ENCODE results near the gene KLLN. TPM values are rescaled to one million over a fixed set of nuclear protein-coding genes. Genes with fewer than 3 reads are reported as not detected.

The KLLN gene
- total and polyA plus RNA-seq, 2 of the 13 experiments (the other 11 are each of a cell fraction or from before 2014, with no cell fraction given) = 0.08 to 0.44 TPM

DNA sequence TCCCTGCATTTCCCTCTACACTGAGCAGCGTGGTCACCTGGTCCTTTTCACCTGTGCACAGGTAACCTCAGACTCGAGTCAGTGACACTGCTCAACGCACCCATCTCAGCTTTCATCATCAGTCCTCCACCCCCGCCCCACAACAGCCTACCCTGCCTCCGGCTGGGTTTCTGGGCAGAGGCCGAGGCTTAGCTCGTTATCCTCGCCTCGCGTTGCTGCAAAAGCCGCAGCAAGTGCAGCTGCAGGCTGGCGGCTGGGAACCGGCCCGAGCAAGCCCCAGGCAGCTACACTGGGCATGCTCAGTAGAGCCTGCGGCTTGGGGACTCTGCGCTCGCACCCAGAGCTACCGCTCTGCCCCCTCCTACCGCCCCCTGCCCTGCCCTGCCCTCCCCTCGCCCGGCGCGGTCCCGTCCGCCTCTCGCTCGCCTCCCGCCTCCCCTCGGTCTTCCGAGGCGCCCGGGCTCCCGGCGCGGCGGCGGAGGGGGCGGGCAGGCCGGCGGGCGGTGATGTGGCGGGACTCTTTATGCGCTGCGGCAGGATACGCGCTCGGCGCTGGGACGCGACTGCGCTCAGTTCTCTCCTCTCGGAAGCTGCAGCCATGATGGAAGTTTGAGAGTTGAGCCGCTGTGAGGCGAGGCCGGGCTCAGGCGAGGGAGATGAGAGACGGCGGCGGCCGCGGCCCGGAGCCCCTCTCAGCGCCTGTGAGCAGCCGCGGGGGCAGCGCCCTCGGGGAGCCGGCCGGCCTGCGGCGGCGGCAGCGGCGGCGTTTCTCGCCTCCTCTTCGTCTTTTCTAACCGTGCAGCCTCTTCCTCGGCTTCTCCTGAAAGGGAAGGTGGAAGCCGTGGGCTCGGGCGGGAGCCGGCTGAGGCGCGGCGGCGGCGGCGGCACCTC, at the start of gene KLLN, which contains the start of gene PTEN (continued):
- TF ChIP-seq, protein P1, sequence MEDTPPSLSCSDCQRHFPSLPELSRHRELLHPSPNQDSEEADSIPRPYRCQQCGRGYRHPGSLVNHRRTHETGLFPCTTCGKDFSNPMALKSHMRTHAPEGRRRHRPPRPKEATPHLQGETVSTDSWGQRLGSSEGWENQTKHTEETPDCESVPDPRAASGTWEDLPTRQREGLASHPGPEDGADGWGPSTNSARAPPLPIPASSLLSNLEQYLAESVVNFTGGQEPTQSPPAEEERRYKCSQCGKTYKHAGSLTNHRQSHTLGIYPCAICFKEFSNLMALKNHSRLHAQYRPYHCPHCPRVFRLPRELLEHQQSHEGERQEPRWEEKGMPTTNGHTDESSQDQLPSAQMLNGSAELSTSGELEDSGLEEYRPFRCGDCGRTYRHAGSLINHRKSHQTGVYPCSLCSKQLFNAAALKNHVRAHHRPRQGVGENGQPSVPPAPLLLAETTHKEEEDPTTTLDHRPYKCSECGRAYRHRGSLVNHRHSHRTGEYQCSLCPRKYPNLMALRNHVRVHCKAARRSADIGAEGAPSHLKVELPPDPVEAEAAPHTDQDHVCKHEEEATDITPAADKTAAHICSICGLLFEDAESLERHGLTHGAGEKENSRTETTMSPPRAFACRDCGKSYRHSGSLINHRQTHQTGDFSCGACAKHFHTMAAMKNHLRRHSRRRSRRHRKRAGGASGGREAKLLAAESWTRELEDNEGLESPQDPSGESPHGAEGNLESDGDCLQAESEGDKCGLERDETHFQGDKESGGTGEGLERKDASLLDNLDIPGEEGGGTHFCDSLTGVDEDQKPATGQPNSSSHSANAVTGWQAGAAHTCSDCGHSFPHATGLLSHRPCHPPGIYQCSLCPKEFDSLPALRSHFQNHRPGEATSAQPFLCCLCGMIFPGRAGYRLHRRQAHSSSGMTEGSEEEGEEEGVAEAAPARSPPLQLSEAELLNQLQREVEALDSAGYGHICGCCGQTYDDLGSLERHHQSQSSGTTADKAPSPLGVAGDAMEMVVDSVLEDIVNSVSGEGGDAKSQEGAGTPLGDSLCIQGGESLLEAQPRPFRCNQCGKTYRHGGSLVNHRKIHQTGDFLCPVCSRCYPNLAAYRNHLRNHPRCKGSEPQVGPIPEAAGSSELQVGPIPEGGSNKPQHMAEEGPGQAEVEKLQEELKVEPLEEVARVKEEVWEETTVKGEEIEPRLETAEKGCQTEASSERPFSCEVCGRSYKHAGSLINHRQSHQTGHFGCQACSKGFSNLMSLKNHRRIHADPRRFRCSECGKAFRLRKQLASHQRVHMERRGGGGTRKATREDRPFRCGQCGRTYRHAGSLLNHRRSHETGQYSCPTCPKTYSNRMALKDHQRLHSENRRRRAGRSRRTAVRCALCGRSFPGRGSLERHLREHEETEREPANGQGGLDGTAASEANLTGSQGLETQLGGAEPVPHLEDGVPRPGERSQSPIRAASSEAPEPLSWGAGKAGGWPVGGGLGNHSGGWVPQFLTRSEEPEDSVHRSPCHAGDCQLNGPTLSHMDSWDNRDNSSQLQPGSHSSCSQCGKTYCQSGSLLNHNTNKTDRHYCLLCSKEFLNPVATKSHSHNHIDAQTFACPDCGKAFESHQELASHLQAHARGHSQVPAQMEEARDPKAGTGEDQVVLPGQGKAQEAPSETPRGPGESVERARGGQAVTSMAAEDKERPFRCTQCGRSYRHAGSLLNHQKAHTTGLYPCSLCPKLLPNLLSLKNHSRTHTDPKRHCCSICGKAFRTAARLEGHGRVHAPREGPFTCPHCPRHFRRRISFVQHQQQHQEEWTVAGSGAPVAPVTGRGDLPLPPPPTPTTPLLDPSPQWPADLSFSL (CRISPR knock-in tag; IDR thresholded peaks at IDR 0.05) = no peak
- TF ChIP-seq, protein P2, sequence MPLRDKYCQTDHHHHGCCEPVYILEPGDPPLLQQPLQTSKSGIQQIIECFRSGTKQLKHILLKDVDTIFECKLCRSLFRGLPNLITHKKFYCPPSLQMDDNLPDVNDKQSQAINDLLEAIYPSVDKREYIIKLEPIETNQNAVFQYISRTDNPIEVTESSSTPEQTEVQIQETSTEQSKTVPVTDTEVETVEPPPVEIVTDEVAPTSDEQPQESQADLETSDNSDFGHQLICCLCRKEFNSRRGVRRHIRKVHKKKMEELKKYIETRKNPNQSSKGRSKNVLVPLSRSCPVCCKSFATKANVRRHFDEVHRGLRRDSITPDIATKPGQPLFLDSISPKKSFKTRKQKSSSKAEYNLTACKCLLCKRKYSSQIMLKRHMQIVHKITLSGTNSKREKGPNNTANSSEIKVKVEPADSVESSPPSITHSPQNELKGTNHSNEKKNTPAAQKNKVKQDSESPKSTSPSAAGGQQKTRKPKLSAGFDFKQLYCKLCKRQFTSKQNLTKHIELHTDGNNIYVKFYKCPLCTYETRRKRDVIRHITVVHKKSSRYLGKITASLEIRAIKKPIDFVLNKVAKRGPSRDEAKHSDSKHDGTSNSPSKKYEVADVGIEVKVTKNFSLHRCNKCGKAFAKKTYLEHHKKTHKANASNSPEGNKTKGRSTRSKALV (CRISPR knock-in tag; IDR thresholded peaks at IDR 0.05) = no peak
- TF ChIP-seq, protein P3, sequence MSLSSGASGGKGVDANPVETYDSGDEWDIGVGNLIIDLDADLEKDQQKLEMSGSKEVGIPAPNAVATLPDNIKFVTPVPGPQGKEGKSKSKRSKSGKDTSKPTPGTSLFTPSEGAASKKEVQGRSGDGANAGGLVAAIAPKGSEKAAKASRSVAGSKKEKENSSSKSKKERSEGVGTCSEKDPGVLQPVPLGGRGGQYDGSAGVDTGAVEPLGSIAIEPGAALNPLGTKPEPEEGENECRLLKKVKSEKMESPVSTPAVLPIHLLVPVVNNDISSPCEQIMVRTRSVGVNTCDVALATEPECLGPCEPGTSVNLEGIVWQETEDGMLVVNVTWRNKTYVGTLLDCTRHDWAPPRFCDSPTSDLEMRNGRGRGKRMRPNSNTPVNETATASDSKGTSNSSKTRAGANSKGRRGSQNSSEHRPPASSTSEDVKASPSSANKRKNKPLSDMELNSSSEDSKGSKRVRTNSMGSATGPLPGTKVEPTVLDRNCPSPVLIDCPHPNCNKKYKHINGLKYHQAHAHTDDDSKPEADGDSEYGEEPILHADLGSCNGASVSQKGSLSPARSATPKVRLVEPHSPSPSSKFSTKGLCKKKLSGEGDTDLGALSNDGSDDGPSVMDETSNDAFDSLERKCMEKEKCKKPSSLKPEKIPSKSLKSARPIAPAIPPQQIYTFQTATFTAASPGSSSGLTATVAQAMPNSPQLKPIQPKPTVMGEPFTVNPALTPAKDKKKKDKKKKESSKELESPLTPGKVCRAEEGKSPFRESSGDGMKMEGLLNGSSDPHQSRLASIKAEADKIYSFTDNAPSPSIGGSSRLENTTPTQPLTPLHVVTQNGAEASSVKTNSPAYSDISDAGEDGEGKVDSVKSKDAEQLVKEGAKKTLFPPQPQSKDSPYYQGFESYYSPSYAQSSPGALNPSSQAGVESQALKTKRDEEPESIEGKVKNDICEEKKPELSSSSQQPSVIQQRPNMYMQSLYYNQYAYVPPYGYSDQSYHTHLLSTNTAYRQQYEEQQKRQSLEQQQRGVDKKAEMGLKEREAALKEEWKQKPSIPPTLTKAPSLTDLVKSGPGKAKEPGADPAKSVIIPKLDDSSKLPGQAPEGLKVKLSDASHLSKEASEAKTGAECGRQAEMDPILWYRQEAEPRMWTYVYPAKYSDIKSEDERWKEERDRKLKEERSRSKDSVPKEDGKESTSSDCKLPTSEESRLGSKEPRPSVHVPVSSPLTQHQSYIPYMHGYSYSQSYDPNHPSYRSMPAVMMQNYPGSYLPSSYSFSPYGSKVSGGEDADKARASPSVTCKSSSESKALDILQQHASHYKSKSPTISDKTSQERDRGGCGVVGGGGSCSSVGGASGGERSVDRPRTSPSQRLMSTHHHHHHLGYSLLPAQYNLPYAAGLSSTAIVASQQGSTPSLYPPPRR (CRISPR knock-in tag; IDR thresholded peaks at IDR 0.05; ENCODE audit: borderline replicate concordance) = peak; percentile 46; the same call in 1 of the 2 replicates
- no peak for TF ChIP-seq RCOR2 (CRISPR knock-in tag; IDR thresholded peaks at IDR 0.05)
- TF ChIP-seq SPEN (CRISPR knock-in tag; IDR thresholded peaks at IDR 0.05; ENCODE audit: low read depth) = peak; percentile 93
- 0 out of 2 replicates have a peak, but pooled peaks have one; percentile 21 for TF ChIP-seq ZBTB42 (CRISPR knock-in tag; IDR thresholded peaks at IDR 0.05)
- no peak for TF ChIP-seq ZNF598 (CRISPR knock-in tag; IDR thresholded peaks at IDR 0.05; ENCODE audit: borderline replicate concordance)
- peak; percentile 85 for TF ChIP-seq BHLHE40 (IDR thresholded peaks at IDR 0.05; ENCODE audit: low read length)
- TF ChIP-seq, protein P4, sequence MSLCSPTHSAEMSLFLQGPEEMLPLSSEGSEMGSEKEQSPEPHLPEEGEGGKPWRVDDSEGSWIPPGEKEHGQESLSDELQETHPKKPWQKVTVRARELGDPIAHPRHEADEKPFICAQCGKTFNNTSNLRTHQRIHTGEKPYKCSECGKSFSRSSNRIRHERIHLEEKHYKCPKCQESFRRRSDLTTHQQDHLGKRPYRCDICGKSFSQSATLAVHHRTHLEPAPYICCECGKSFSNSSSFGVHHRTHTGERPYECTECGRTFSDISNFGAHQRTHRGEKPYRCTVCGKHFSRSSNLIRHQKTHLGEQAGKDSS (CRISPR knock-in tag; IDR thresholded peaks at IDR 0.05; ENCODE audit: borderline replicate concordance, low read depth) = peak; percentile 91; the same call in 1 of the 2 replicates
- TF ChIP-seq GABPA (IDR thresholded peaks at IDR 0.05; ENCODE audit: low read depth, low read length) = no peak
- TF ChIP-seq GABPA (CRISPR knock-in tag; IDR thresholded peaks at IDR 0.05; ENCODE audit: low read depth) = no peak

Measured in HepG2 (cell line).